ENCODE data around the gene PPM1M. TPM values are rescaled to one million over a fixed set of nuclear protein-coding genes. Genes with fewer than 3 reads are reported as not detected.

Gene PPM1M
- total and polyA plus RNA-seq, 2 experiments from 2014 or later = 2.2 to 4.0 TPM

GRCh38 chr3:52222319-52223221, 23.0 kb upstream of the PPM1M start:
- no peaks in the 10 kb centered on the region for H3K79me2 ChIP-seq (replicated peaks; ENCODE audit: insufficient read depth)
- no peaks in the 10 kb centered on the region for H3K9me2 ChIP-seq (ENCODE audit: insufficient read depth)
- no peak overlapping the region for H3K27ac ChIP-seq (ENCODE audit: low read depth)
- H2AFZ ChIP-seq = no peak overlapping the region
- TF ChIP-seq CTCF (conservative IDR thresholded peaks at IDR 0.05; ENCODE audit: low read depth in 2 of 2) = no peak
- TF ChIP-seq EZH2 (IDR thresholded peaks at IDR 0.05; ENCODE audit: low read depth, unreplicated experiment) = no peak
- no peak for TF ChIP-seq STAT1 (IDR thresholded peaks at IDR 0.05; ENCODE audit: unreplicated experiment)
- no peak for TF ChIP-seq REST (IDR thresholded peaks at IDR 0.05; ENCODE audit: unreplicated experiment)
- TF ChIP-seq EZH2phosphoT487 (IDR thresholded peaks at IDR 0.05; ENCODE audit: unreplicated experiment) = no peak
- TF ChIP-seq ETS1 (IDR thresholded peaks at IDR 0.05) = no peak
- no peak for TF ChIP-seq NANOG (IDR thresholded peaks at IDR 0.05; ENCODE audit: borderline replicate concordance)
- TF ChIP-seq CREB1 (CRISPR knock-in tag; IDR thresholded peaks at IDR 0.05; ENCODE audit: low read depth) = no peak
- no peak for TF ChIP-seq JUNB (IDR thresholded peaks at IDR 0.05; ENCODE audit: unreplicated experiment)
- TF ChIP-seq ZNF331 (CRISPR knock-in tag; IDR thresholded peaks at IDR 0.05; ENCODE audit: low read depth) = no peak
- TF ChIP-seq, protein P1, sequence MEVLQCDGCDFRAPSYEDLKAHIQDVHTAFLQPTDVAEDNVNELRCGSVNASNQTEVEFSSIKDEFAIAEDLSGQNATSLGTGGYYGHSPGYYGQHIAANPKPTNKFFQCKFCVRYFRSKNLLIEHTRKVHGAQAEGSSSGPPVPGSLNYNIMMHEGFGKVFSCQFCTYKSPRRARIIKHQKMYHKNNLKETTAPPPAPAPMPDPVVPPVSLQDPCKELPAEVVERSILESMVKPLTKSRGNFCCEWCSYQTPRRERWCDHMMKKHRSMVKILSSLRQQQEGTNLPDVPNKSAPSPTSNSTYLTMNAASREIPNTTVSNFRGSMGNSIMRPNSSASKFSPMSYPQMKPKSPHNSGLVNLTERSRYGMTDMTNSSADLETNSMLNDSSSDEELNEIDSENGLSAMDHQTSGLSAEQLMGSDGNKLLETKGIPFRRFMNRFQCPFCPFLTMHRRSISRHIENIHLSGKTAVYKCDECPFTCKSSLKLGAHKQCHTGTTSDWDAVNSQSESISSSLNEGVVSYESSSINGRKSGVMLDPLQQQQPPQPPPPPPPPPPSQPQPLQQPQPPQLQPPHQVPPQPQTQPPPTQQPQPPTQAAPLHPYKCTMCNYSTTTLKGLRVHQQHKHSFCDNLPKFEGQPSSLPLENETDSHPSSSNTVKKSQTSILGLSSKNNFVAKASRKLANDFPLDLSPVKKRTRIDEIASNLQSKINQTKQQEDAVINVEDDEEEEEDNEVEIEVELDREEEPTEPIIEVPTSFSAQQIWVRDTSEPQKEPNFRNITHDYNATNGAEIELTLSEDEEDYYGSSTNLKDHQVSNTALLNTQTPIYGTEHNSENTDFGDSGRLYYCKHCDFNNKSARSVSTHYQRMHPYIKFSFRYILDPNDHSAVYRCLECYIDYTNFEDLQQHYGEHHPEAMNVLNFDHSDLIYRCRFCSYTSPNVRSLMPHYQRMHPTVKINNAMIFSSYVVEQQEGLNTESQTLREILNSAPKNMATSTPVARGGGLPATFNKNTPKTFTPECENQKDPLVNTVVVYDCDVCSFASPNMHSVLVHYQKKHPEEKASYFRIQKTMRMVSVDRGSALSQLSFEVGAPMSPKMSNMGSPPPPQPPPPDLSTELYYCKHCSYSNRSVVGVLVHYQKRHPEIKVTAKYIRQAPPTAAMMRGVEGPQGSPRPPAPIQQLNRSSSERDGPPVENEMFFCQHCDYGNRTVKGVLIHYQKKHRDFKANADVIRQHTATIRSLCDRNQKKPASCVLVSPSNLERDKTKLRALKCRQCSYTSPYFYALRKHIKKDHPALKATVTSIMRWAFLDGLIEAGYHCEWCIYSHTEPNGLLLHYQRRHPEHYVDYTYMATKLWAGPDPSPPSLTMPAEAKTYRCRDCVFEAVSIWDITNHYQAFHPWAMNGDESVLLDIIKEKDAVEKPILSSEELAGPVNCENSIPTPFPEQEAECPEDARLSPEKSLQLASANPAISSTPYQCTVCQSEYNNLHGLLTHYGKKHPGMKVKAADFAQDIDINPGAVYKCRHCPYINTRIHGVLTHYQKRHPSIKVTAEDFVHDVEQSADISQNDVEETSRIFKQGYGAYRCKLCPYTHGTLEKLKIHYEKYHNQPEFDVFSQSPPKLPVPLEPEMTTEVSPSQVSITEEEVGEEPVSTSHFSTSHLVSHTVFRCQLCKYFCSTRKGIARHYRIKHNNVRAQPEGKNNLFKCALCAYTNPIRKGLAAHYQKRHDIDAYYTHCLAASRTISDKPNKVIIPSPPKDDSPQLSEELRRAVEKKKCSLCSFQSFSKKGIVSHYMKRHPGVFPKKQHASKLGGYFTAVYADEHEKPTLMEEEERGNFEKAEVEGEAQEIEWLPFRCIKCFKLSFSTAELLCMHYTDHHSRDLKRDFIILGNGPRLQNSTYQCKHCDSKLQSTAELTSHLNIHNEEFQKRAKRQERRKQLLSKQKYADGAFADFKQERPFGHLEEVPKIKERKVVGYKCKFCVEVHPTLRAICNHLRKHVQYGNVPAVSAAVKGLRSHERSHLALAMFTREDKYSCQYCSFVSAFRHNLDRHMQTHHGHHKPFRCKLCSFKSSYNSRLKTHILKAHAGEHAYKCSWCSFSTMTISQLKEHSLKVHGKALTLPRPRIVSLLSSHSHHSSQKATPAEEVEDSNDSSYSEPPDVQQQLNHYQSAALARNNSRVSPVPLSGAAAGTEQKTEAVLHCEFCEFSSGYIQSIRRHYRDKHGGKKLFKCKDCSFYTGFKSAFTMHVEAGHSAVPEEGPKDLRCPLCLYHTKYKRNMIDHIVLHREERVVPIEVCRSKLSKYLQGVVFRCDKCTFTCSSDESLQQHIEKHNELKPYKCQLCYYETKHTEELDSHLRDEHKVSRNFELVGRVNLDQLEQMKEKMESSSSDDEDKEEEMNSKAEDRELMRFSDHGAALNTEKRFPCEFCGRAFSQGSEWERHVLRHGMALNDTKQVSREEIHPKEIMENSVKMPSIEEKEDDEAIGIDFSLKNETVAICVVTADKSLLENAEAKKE (CRISPR knock-in tag; IDR thresholded peaks at IDR 0.05) = no peak
- no peak for TF ChIP-seq ZNF114 (CRISPR knock-in tag; IDR thresholded peaks at IDR 0.05)
- no peak for TF ChIP-seq POLR2AphosphoS5 (IDR thresholded peaks at IDR 0.05; ENCODE audit: low read depth)
- peaks cover 3% of the 10 kb centered on the region for H3K4me1 ChIP-seq (ENCODE audit: insufficient read depth)
- Mint-ChIP-seq H3K36me3 (ENCODE audit: low read depth) (no peaks in the 10 kb centered on the region; the same call in 2 of the 3 replicates), H3K4me3 (no peak overlapping the region), H3K4me1 (peaks cover 11% of the 10 kb centered on the region), H3K27ac (no peak overlapping the region), H3K9me3 (no peaks in the 10 kb centered on the region), H3K27me3 (ENCODE audit: insufficient read depth, low read depth, poor library complexity) (peaks cover 15% of the 10 kb centered on the region)
- H3F3A ChIP-seq (replicated peaks; ENCODE audit: low read depth) = no peaks in the 10 kb centered on the region
- H3K4me3 ChIP-seq = no peak overlapping the region
- DNase-seq (ENCODE audit: low spot score) (no peak), ATAC-seq (no peak)
- no peaks in the 10 kb centered on the region for H4K20me1 ChIP-seq (replicated peaks; ENCODE audit: insufficient read depth)
- no peaks in the 10 kb centered on the region for H3K36me3 ChIP-seq (ENCODE audit: insufficient read depth)
- H3K27me3 ChIP-seq (ENCODE audit: insufficient read depth) = no peaks in the 10 kb centered on the region
- no peak overlapping the region for H3K4me2 ChIP-seq

Data from GM23338 (cell line).